ENCODE measurements around the gene CPED1. TPM values are rescaled to one million over a fixed set of nuclear protein-coding genes. Genes with fewer than 3 reads are reported as not detected.

Gene CPED1
- polyA plus RNA-seq, 1 donor from 2014 or later = not detected

GRCh38 chr7:121164247-121164646, 175.7 kb downstream of the CPED1 start:
- Histone ChIP-seq H3K27ac (ENCODE audit: low read length) (no peak overlapping the region), H3K4me2 (ENCODE audit: low read length) (no peak overlapping the region), H3K9me3 (ENCODE audit: low read length) (no peaks in the 10 kb centered on the region), H3K9me2 (ENCODE audit: insufficient read depth, low read length) (no peaks in the 10 kb centered on the region), H3K27me3 (ENCODE audit: insufficient read depth, low read depth, low read length) (no peaks in the 10 kb centered on the region), H4K20me1 (ENCODE audit: insufficient read depth) (no peaks in the 10 kb centered on the region), H2AFZ (ENCODE audit: low read depth, low read length) (no peak overlapping the region), H3F3A (ENCODE audit: insufficient read depth, low read length, poor library complexity, severe bottlenecking) (no peaks in the 10 kb centered on the region), H3K9ac (ENCODE audit: low read length) (no peak overlapping the region), H3K36me3 (ENCODE audit: insufficient read depth, low read length) (no peaks in the 10 kb centered on the region), H3K79me2 (replicated peaks; ENCODE audit: insufficient read depth, low read length) (no peaks in the 10 kb centered on the region), H3K4me3 (ENCODE audit: low read length) (no peak overlapping the region)
- TF ChIP-seq EP300 (conservative IDR thresholded peaks at IDR 0.05; ENCODE audit: poor library complexity, severe bottlenecking) (no peak), REST (IDR thresholded peaks at IDR 0.05; ENCODE audit: borderline replicate concordance) (no peak), CTCF (IDR thresholded peaks at IDR 0.05; ENCODE audit: poor library complexity, severe bottlenecking) (no peak), EZH2 (IDR thresholded peaks at IDR 0.05; ENCODE audit: borderline replicate concordance, insufficient read depth, low read length, poor library complexity, severe bottlenecking) (no peak), MXI1 (conservative IDR thresholded peaks at IDR 0.05; ENCODE audit: poor library complexity, severe bottlenecking) (no peak), SMC3 (conservative IDR thresholded peaks at IDR 0.05; ENCODE audit: poor library complexity) (no peak), POLR2AphosphoS5 (IDR thresholded peaks at IDR 0.05) (no peak), RAD21 (conservative IDR thresholded peaks at IDR 0.05) (no peak), TAF1 (IDR thresholded peaks at IDR 0.05; ENCODE audit: low read depth) (no peak)

GRCh38 chr7:121166916-121167315, 178.4 kb downstream of the CPED1 start:
- no peaks in the 10 kb centered on the region for H3K36me3 ChIP-seq (ENCODE audit: insufficient read depth, low read length)
- H3K9me2 ChIP-seq (ENCODE audit: insufficient read depth, low read length) = no peaks in the 10 kb centered on the region
- H3K27ac ChIP-seq (ENCODE audit: low read length) = no peak overlapping the region
- TF ChIP-seq TAF1 (IDR thresholded peaks at IDR 0.05; ENCODE audit: low read depth) = no peak
- no peak for TF ChIP-seq CTCF (IDR thresholded peaks at IDR 0.05; ENCODE audit: poor library complexity, severe bottlenecking)
- no peak for TF ChIP-seq MXI1 (conservative IDR thresholded peaks at IDR 0.05; ENCODE audit: poor library complexity, severe bottlenecking)
- no peak for TF ChIP-seq REST (IDR thresholded peaks at IDR 0.05; ENCODE audit: borderline replicate concordance)
- no peak for TF ChIP-seq EP300 (conservative IDR thresholded peaks at IDR 0.05; ENCODE audit: poor library complexity, severe bottlenecking)
- TF ChIP-seq RAD21 (conservative IDR thresholded peaks at IDR 0.05) = no peak
- TF ChIP-seq SMC3 (conservative IDR thresholded peaks at IDR 0.05; ENCODE audit: poor library complexity) = no peak
- TF ChIP-seq POLR2AphosphoS5 (IDR thresholded peaks at IDR 0.05) = no peak
- TF ChIP-seq EZH2 (IDR thresholded peaks at IDR 0.05; ENCODE audit: borderline replicate concordance, insufficient read depth, low read length, poor library complexity, severe bottlenecking) = no peak
- no peaks in the 10 kb centered on the region for H3K9me3 ChIP-seq (ENCODE audit: low read length)
- H3K27me3 ChIP-seq (ENCODE audit: insufficient read depth, low read depth, low read length) = no peaks in the 10 kb centered on the region
- H3K4me3 ChIP-seq (ENCODE audit: low read length) = no peak overlapping the region
- H3K79me2 ChIP-seq (replicated peaks; ENCODE audit: insufficient read depth, low read length) = no peaks in the 10 kb centered on the region
- H2AFZ ChIP-seq (ENCODE audit: low read depth, low read length) = no peak overlapping the region
- H3K4me2 ChIP-seq (ENCODE audit: low read length) = no peak overlapping the region
- no peaks in the 10 kb centered on the region for H4K20me1 ChIP-seq (ENCODE audit: insufficient read depth)
- H3F3A ChIP-seq (ENCODE audit: insufficient read depth, low read length, poor library complexity, severe bottlenecking) = no peaks in the 10 kb centered on the region
- H3K9ac ChIP-seq (ENCODE audit: low read length) = no peak overlapping the region
